ENCODE measurements around the gene MYOZ2.

Gene MYOZ2

GRCh38 chr4:119197772-119198212 lies 62.2 kb downstream of the MYOZ2 start:
- no peak for DNase-seq (ENCODE audit: low spot score)

GRCh38 chr4:119204916-119205315 lies 69.3 kb downstream of the MYOZ2 start:
- DNase-seq (ENCODE audit: low spot score), result peak; percentile 33

- no peak for DNase-seq (ENCODE audit: low spot score)
These were observed 70.1 kb downstream of the MYOZ2 start for GRCh38 chr4:119205690-119206089.

- no peak for DNase-seq (ENCODE audit: low spot score)
These were observed 70.5 kb downstream of the MYOZ2 start for GRCh38 chr4:119206178-119206577.

GRCh38 chr4:119207051-119207450 lies 71.4 kb downstream of the MYOZ2 start:
- DNase-seq (ENCODE audit: low spot score), result no peak

DNA sequence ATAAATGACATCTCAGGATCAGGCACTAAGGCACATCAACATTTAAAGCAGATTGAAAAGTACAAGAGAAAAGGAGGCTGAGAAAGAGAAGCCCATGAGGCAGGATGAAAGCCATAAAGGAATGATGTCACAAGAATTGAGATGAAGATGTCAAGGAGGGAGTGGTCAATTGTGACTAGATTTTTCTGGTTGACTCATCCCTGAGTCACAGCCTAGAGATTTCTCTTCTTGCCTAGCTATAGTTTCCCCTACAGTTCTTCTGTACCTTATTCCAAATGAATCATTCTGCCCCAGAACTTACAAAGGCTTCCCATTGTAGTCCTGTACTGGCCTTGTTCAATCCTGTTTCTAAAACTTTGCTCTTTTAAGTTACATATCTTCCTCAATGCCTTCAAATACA lies 73.4 kb downstream of the MYOZ2 start:
- DNase-seq (ENCODE audit: low spot score), result no peak

- no peak for DNase-seq (ENCODE audit: low spot score)
These were observed 74.0 kb downstream of the MYOZ2 start for GRCh38 chr4:119209586-119209985.

- no peak for DNase-seq (ENCODE audit: low spot score)
These were observed 75.1 kb downstream of the MYOZ2 start for GRCh38 chr4:119210775-119211174.

GRCh38 chr4:119211867-119212233 lies 76.2 kb downstream of the MYOZ2 start:
- DNase-seq (ENCODE audit: low spot score), result no peak

DNA sequence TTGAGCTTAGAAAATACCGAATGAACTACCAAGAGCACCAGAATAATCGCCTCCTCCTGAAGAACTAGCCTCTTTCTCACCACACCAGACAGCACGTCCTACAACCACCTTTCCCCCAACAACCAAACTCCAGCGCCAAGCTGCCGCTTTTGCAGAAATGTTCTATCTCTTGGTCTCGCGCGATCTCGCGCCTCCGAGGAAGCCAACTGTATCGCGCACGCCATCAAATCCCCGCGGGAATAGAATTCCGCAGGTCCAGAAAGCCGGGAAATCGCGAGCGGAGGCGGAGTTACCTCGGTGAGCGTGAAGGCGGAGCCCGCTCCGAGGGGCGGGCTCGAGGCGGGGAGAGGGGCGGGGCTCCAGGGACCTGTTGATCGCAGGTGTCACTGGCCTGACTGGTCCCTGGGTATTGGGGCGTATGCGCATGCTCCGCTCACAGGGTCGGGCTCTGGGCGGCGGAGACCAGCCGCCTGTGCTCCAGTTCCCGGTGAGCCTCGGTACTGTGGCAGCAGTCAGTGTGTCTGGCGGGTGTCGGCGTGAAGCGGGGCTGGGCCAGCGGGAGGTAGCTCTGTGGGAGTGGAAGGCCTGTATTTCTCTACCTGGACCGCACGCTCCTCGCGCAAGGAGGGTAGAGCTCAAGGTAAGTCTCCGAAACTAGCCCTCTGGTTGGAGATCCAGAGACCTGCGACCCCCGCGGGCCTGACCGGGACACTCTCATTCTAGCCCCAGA lies 76.8 kb downstream of the MYOZ2 start, which contains the start of gene USP53:
Gene USP53, plus strand, starts transcription at position 480 of the 730 bp plus-strand sequence. CDS start 27,047 bp downstream, outside the sequence.
- DNase-seq (ENCODE audit: low spot score), result peak; percentile 99

DNA sequence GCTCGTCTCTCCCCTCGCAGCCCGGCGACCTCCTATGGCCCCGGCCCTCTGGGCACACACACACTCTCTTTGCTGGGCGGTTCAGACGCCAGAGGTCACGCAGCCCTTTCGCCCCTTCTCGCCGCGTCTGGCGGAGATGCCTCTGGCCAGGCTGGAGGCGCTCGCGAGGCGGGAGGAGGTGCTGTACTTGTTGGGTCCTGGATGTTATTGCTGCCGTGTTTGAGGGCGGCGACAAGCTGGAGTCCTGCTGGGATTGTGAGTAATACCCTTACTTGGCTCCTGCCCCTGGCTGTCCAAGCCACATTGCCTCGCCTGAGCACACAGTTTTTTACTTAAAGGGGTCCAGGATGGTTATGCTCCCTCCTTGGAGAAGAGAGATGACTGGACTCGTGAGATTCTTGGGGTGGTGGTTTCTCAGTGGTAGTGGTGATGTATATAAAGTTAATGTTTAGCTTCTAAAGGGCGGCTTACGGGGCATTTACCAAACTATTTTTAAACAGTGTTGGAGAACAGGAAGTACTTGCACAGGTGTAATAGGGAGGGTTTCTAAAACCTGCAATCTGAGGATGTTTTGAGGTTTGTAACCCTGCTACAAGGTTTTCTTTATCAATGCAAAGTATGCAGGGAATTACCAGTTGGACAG lies 77.5 kb downstream of the MYOZ2 start:
- peak; percentile 85 for DNase-seq (ENCODE audit: low spot score)

- DNase-seq (ENCODE audit: low spot score), result no peak
These were observed 82.5 kb downstream of the MYOZ2 start for GRCh38 chr4:119218093-119218492.

DNA sequence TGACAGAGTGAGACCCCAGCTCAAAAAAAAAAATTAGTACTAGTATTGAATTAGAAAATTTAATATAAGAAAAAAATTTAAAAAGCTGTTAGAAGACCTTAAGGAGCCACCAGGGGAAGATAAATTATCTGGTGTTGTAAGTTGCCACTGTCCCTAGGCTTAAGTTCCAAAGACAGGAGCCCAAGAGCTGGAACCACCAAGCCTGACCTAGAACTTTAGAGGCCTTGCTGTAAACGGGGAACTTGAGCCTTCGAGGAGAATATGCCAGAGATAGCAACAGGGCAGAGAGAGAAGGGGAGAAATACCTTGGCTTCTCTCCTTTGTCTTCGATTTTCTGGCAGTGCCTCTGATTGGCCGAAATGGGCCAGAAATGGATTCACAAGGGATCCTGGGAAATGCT lies 85.8 kb downstream of the MYOZ2 start:
- DNase-seq (ENCODE audit: low spot score), result no peak

- no peak for DNase-seq (ENCODE audit: low spot score)
These were observed 92.1 kb downstream of the MYOZ2 start for GRCh38 chr4:119227690-119228089.

DNA sequence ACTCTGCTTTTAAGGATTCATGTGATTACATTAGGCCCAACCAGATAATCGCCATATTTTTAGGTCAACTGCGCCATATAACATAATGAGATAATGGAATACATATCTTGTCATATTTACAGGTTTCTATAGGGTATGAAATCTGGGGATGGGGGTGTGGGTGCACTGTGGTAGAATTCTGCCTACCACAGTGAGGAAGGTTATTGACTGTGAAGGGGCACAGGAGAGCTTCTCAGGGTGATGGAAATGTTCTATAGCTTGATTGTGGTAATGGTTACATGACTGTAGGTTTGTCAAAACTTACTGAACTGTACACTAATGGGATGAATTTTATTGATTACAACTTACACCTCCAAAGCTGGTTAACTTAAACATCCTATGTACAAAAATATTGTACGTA lies 92.8 kb downstream of the MYOZ2 start:
- DNase-seq (ENCODE audit: low spot score), result no peak

DNA sequence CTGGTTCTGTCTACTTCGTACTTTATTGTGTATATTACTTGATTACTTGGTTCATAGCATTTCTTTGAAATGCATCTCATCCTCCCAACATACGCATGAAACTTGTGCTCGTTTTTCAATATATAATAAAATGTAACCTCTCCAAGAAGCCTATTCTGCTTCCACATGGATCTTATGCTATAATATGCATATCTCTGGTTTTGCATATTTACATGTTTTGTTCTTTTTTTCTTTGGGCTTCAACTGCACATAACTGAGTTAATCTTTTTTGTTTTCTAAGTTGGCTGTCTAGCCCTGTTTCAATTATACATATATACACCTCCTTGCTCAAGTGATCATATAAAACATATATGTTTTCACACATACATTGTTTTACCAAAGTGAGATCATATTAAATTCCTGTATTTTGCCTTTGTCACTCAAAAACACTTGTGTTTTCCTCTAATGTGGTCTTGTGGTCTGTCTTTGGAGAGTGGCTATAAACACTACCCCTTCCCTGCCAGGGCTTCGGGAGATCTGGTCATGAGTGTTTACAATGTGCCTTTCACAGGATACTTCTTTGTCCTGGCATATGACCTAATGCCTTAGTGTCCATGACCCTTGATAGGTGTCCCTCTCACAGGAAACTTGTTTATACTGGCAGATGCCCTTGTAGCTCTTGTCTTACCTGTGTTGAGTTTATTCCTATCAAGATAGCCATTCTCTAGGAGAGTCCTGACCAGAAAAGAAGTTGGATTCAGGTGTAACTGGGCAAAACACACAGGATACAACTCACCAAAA lies 94.5 kb downstream of the MYOZ2 start:
- no peak for DNase-seq (ENCODE audit: low spot score)

- no peak for DNase-seq (ENCODE audit: low spot score)
These were observed 95.9 kb downstream of the MYOZ2 start for GRCh38 chr4:119231491-119231890.

DNA sequence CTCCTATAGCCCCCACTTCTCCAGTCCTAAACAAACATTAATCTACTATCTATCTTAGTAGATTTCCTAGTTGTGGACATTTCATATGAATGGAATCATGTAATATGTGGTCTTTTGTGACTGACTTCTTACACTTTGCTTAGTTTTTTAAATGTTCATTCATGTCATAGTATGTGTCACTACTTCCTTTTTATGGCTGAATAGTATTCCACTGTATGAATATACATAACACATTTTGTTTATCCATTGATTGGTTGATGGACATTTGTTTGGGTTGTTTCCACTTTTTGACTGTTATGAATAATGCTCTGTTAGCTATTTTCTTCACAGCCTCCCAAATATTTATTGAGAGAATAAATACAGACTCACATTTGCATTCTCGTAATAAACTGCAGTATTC lies 96.7 kb downstream of the MYOZ2 start:
- DNase-seq (ENCODE audit: low spot score), result no peak

GRCh38 chr4:119233191-119233590 lies 97.6 kb downstream of the MYOZ2 start:
- no peak for DNase-seq (ENCODE audit: low spot score)

GRCh38 chr4:119233750-119234149 lies 98.1 kb downstream of the MYOZ2 start:
- DNase-seq (ENCODE audit: low spot score), result no peak

DNA sequence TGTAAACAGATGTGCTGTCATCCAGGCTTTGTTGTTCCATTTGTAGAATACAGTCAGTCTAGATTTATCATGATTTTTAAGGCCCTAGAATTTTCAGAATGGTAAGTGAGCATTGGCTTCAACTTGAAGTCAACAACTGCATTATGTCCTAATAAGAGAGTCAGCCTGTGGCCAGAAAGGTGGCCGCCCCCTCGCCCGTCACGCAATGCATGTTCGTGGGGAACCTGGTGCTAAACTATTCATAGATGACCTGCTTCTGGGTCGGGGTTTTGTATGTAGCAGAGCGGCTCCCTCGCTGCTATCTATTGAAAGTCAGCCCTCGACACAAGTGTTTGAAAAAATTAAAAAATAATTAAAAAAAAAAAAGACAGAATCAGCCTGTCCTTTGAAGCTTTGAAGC lies 101.6 kb downstream of the MYOZ2 start:
- DNase-seq (ENCODE audit: low spot score), result no peak

Data from NAMALWA (cell line).